Tibial artery (tissue), 4 donors: Measurements from ENCODE around the gene SLAMF8.

Source experiments
- DNase-seq, 2 donors: peaks; one replicate each; pipeline ENCODE4 v3.0.0-alpha.2; 2019
- H3K27ac ChIP-seq, 2 donors: fragments of 200-600 bp; sonication (generic) in 1 of 2; 1 replicate in 1 of 2; 2 replicates in 1 of 2; pipeline ENCODE4 v1.5.1; 2018 to 2019; ENCODE audit warnings: mild to moderate bottlenecking in 1 of 2
- H3K27me3 ChIP-seq, 2 donors: fragments of 200-600 bp; sonication (generic) in 1 of 2; one replicate each; pipeline versions ENCODE4 v1.5.1 to v1.6.0; 2016 to 2019
- H3K36me3 ChIP-seq, 3 donors: fragments of 200-600 bp; sonication (generic) in 2 of 3; one replicate each; pipeline ENCODE4 v1.5.1; 2016 to 2019; ENCODE audit warnings: mild to moderate bottlenecking in 2 of 3
- H3K4me1 ChIP-seq, 4 donors: fragments of 200-600 bp; sonication (generic) in 2 of 4; 1 replicate in 3 of 4; 2 replicates in 1 of 4; pipeline ENCODE4 v1.5.1; 2016 to 2019
- H3K4me3 ChIP-seq, 2 donors: fragments of 200-600 bp; sonication (generic) in 1 of 2; 1 replicate in 1 of 2; 2 replicates in 1 of 2; pipeline ENCODE4 v1.5.1; 2018 to 2019; ENCODE audit warnings: mild to moderate bottlenecking in 2 of 2
- H3K9me3 ChIP-seq, 3 donors: fragments of 200-600 bp; sonication (generic) in 1 of 3; one replicate each; pipeline ENCODE4 v1.5.1; 2016 to 2019
- CTCF ChIP-seq, 2 experiments: fragments of 200-600 bp in 1 of 2; fragments of 450-650 bp in 1 of 2; IDR thresholded peaks; one replicate each; pipeline ENCODE4 v1.5.1; 2017 to 2019; ENCODE audit warnings: antibody characterized with exemption in 2 of 2, mild to moderate bottlenecking in 1 of 2, moderate library complexity in 1 of 2
- intact Hi-C: fragments of 100-400 bp; cut with DNase I; formaldehyde crosslinking; loops from one replicate; pipeline ENCODE4 v1.15.0; 2023; ENCODE audit warnings: low total_unique reads

The SLAMF8 gene

GRCh38 chr1:159866905-159867663 is 40.4 kb downstream of the SLAMF8 start:
- intact Hi-C loops: no loop called here
- H3K27ac ChIP-seq: no peak overlapping the region

GRCh38 chr1:159867664-159868026 is 41.0 kb downstream of the SLAMF8 start:
- no peak overlapping the region for H3K4me3 ChIP-seq
- peaks cover 0 to 10% (median 0%) of the 10 kb centered on the region in 4 donors for H3K4me1 ChIP-seq
- H3K27ac ChIP-seq: no peak overlapping the region
- no peak for DNase-seq
- H3K9me3 ChIP-seq: no peaks in the 10 kb centered on the region
- intact Hi-C loops: no loop called here
- TF ChIP-seq CTCF (IDR thresholded peaks at IDR 0.05): no peak
- H3K36me3 ChIP-seq: no peaks in the 10 kb centered on the region
- H3K27me3 ChIP-seq: peaks cover 0 to 15% of the 10 kb centered on the region in 2 donors

More at GRCh38 chr1:159866905-159867663, 40.4 kb downstream of the SLAMF8 start:
- no peak for TF ChIP-seq CTCF (IDR thresholded peaks at IDR 0.05)
- H3K9me3 ChIP-seq: no peaks in the 10 kb centered on the region
- H3K4me3 ChIP-seq: no peak overlapping the region
- no peak for DNase-seq
- H3K4me1 ChIP-seq: peaks cover 0 to 10% (median 0%) of the 10 kb centered on the region in 4 donors
- peaks cover 0 to 11% of the 10 kb centered on the region in 2 donors for H3K27me3 ChIP-seq
- no peaks in the 10 kb centered on the region for H3K36me3 ChIP-seq

- no peak overlapping the region for H3K4me3 ChIP-seq
- no peak for DNase-seq
- no peaks in the 10 kb centered on the region for H3K36me3 ChIP-seq
- no peak for TF ChIP-seq CTCF (IDR thresholded peaks at IDR 0.05)
- H3K27me3 ChIP-seq: peaks cover 0 to 15% of the 10 kb centered on the region in 2 donors
- H3K9me3 ChIP-seq: no peaks in the 10 kb centered on the region
- intact Hi-C loops: no loop called here
- H3K27ac ChIP-seq: no peak overlapping the region
- peaks cover 0 to 10% (median 0%) of the 10 kb centered on the region in 4 donors for H3K4me1 ChIP-seq
Measured at GRCh38 chr1:159868766-159869165, 42.1 kb downstream of the SLAMF8 start.

- peaks cover 0 to 10% (median 0%) of the 10 kb centered on the region in 4 donors for H3K4me1 ChIP-seq
- no peaks in the 10 kb centered on the region for H3K9me3 ChIP-seq
- peaks cover 0 to 15% of the 10 kb centered on the region in 2 donors for H3K27me3 ChIP-seq
- no peak for DNase-seq
- H3K36me3 ChIP-seq: no peaks in the 10 kb centered on the region
- TF ChIP-seq CTCF (IDR thresholded peaks at IDR 0.05): no peak
- no peak overlapping the region for H3K27ac ChIP-seq
- no peak overlapping the region for H3K4me3 ChIP-seq
- intact Hi-C loops: no loop called here
Measured at GRCh38 chr1:159869173-159869572, 42.5 kb downstream of the SLAMF8 start.

- H3K36me3 ChIP-seq: no peaks in the 10 kb centered on the region
- H3K9me3 ChIP-seq: no peaks in the 10 kb centered on the region
- TF ChIP-seq CTCF (IDR thresholded peaks at IDR 0.05): no peak
- H3K27ac ChIP-seq: no peak overlapping the region
- peaks cover 0 to 10% (median 0%) of the 10 kb centered on the region in 4 donors for H3K4me1 ChIP-seq
- no peak overlapping the region for H3K4me3 ChIP-seq
- intact Hi-C loops: no loop called here
- H3K27me3 ChIP-seq: peaks cover 0 to 15% of the 10 kb centered on the region in 2 donors
- no peak for DNase-seq
Measured at GRCh38 chr1:159869607-159870006, 42.9 kb downstream of the SLAMF8 start.
